GM12878 (cell line): ENCODE results near the gene DUSP10. TPM values are rescaled to one million over a fixed set of nuclear protein-coding genes. Genes with fewer than 3 reads are reported as not detected.
A peak's percentile ranks its signal among the peaks of the same experiment; 100 is the strongest.

Experiments used
- BACH1 ChIP-seq: fragments of 450-650 bp; IDR thresholded peaks from 2 replicates; pipeline ENCODE4 v1.6.1; 2017; ENCODE audit warnings: mild to moderate bottlenecking, borderline replicate concordance
- CBFB ChIP-seq: IDR thresholded peaks from 2 replicates; pipeline ENCODE4 v1.6.1; 2016; ENCODE audit warnings: antibody characterized with exemption, low read depth
- CREB1 ChIP-seq: IDR thresholded peaks from 2 replicates; pipeline ENCODE4 v1.6.1; 2012; ENCODE audit warnings: low read depth, mild to moderate bottlenecking, inconsistent platforms
- CREM ChIP-seq: IDR thresholded peaks from 2 replicates; pipeline ENCODE4 v1.6.1; 2014; ENCODE audit warnings: antibody characterized with exemption, low read depth
- ETV6 ChIP-seq, 2 experiments: fragments of 450-650 bp in 1 of 2; IDR thresholded peaks in 1 of 2; conservative IDR thresholded peaks in 1 of 2; 2 replicates each; pipeline ENCODE4 v1.6.1; 2014; ENCODE audit warnings: antibody characterized with exemption in 1 of 2, borderline replicate concordance in 1 of 2, low read depth in 1 of 2, mild to moderate bottlenecking in 1 of 2, moderate library complexity in 1 of 2
- KAT2A ChIP-seq: conservative IDR thresholded peaks from 2 replicates; pipeline ENCODE4 v1.6.1; 2011; ENCODE audit warnings: low read depth, low read length; ENCODE audit not compliant: control insufficient read depth
- LARP7 ChIP-seq: fragments of 450-650 bp; IDR thresholded peaks from 2 replicates; pipeline ENCODE4 v1.6.1; 2017; ENCODE audit warnings: mild to moderate bottlenecking
- MXI1 ChIP-seq: fragments of 150-350 bp; IDR thresholded peaks from 2 replicates; pipeline ENCODE4 v1.6.1; 2011; ENCODE audit warnings: low read depth, mild to moderate bottlenecking, inconsistent platforms, low read length, improper control_type of control experiment
- NFYB ChIP-seq: IDR thresholded peaks from 2 replicates; pipeline ENCODE4 v1.6.1; 2011; ENCODE audit warnings: low read depth, mild to moderate bottlenecking, low read length, improper control_type of control experiment, moderate library complexity; ENCODE audit not compliant: insufficient read depth
- NR2C1 ChIP-seq: fragments of 450-650 bp; IDR thresholded peaks from 2 replicates; pipeline ENCODE4 v1.6.1; 2017; ENCODE audit warnings: antibody characterized with exemption, mild to moderate bottlenecking, moderate library complexity
- PAX8 ChIP-seq: fragments of 450-650 bp; IDR thresholded peaks from 2 replicates; pipeline ENCODE4 v1.6.1; 2017; ENCODE audit warnings: mild to moderate bottlenecking, moderate library complexity
- PML ChIP-seq: IDR thresholded peaks from 2 replicates; pipeline ENCODE4 v1.6.1; 2012; ENCODE audit warnings: low read length, inconsistent platforms
- POLR2AphosphoS2 ChIP-seq: IDR thresholded peaks from 2 replicates; pipeline ENCODE4 v1.6.1; 2011; ENCODE audit warnings: low read depth, mild to moderate bottlenecking, low read length, improper control_type of control experiment, moderate library complexity
- RB1 ChIP-seq: fragments of 450-650 bp; formaldehyde crosslinking; IDR thresholded peaks from 2 replicates; pipeline ENCODE4 v1.6.1; 2017; ENCODE audit warnings: mild to moderate bottlenecking, borderline replicate concordance
- RBBP5 ChIP-seq: fragments of 200-600 bp; sonication (generic); conservative IDR thresholded peaks from 2 replicates; pipeline ENCODE4 v1.6.1; 2016
- RUNX3 ChIP-seq: IDR thresholded peaks from 2 replicates; pipeline ENCODE4 v1.6.1; 2012; ENCODE audit warnings: low read length, inconsistent platforms
- SMC3 ChIP-seq: IDR thresholded peaks from 2 replicates; pipeline ENCODE4 v1.6.1; 2011; ENCODE audit warnings: low read length, improper control_type of control experiment, borderline replicate concordance
- SP1 ChIP-seq: IDR thresholded peaks from one replicate; pipeline ENCODE4 v1.6.1; 2011; ENCODE audit warnings: low read depth, low read length
- SUZ12 ChIP-seq: fragments of 200-600 bp; sonication (generic); IDR thresholded peaks from one replicate; pipeline ENCODE4 v1.6.1; 2018; ENCODE audit warnings: antibody characterized with exemption, mild to moderate bottlenecking; ENCODE audit not compliant: unreplicated experiment
- TCF3 ChIP-seq: IDR thresholded peaks from 2 replicates; pipeline ENCODE4 v1.6.1; 2012; ENCODE audit warnings: low read depth, mild to moderate bottlenecking, low read length, borderline replicate concordance; ENCODE audit not compliant: insufficient read depth
- polyA plus RNA-seq, 11 experiments: library from polyadenylated mRNA; depleted of rRNA in 4 of 11; unstranded in 6 of 11; stranded (reverse) in 5 of 11; fragments of >200 nt; fragmentation: Nextera tagmentation in 4 of 11; fragmentation: Illumina TruSeq in 1 of 11; extraction: Ambion mirVana in 4 of 11; extraction: Trizol in 1 of 11; gene quantifications; 1 replicate in 1 of 11; 2 replicates in 10 of 11; pipeline versions ENCODE4 v1.2.1 to v1.2.3, GENCODE V29; 2011 to 2016; ENCODE audit warnings: inconsistent platforms in 2 of 11, missing spikeins in 2 of 11, low read depth in 1 of 11
- total RNA-seq, 4 experiments: library from RNA; depleted of rRNA in 3 of 4; stranded (reverse); fragments of >200 nt in 3 of 4; fragmentation: Illumina TruSeq in 1 of 4; extraction: Trizol in 1 of 4; gene quantifications; 2 replicates each; pipeline versions ENCODE4 v1.2.1 to v1.2.3, GENCODE V29; 2013 to 2021
- TF ChIP-seq, protein P1 (sequence below): IDR thresholded peaks from 2 replicates; pipeline ENCODE4 v1.6.1; 2011; ENCODE audit warnings: mild to moderate bottlenecking, low read depth, low read length, moderate library complexity; ENCODE audit not compliant: insufficient replicate concordance
- TF ChIP-seq, protein P2 (sequence below): IDR thresholded peaks from 2 replicates; pipeline ENCODE4 v1.6.1; 2012; ENCODE audit warnings: low read depth, low read length, improper control_type of control experiment
- TF ChIP-seq, protein P3 (sequence below): fragments of 450-650 bp; IDR thresholded peaks from 2 replicates; pipeline ENCODE4 v1.6.1; 2016; ENCODE audit warnings: mild to moderate bottlenecking
- TF ChIP-seq, protein P4 (sequence below): IDR thresholded peaks from 2 replicates; pipeline ENCODE4 v1.6.1; 2012; ENCODE audit warnings: mild to moderate bottlenecking, low read depth, low read length

The DUSP10 gene
- total and polyA plus RNA-seq, 10 of the 15 experiments (the other 5 are each of a cell fraction or from before 2014, with no cell fraction given) = 20.3 to 38.4 (median 27.8) TPM

DNA sequence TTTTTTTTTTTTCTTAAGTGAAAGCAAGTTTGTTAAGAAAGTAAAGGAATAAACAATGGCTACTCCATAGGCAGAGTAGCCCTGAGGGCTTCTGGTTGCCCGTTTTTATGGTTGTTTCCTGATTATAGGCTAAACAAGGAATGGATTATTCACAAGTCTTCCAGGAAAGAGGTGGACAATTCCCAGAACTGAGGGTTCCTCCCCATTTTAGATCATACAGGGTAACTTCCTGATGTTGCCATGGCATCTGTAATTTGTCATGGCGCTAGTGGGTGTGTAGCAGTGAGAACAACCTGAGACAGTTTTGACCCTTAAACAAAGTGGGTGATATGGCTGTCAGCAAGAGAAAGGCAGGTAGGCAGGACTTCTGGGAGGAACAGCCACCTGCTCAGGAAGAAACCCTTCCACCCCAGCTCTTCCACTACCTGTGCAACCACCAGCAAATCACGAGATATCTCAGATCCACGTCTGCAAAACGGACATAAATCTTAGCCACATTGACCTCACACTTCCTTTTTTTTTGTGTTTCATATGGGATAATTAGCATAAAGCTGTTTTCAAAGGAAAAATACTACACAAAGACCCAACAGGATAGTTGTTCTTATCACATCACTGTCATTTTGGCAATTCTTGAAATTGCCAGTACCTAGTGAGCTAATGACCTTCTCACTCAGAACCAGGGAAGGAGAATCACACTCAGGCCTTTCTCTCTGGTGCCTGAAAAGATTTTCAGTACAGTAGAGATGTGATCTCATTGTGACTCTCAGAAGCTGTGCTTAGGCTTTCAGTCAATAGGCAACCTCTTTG is 34.8 kb upstream of the DUSP10 start (continued):
- TF ChIP-seq, protein P1, sequence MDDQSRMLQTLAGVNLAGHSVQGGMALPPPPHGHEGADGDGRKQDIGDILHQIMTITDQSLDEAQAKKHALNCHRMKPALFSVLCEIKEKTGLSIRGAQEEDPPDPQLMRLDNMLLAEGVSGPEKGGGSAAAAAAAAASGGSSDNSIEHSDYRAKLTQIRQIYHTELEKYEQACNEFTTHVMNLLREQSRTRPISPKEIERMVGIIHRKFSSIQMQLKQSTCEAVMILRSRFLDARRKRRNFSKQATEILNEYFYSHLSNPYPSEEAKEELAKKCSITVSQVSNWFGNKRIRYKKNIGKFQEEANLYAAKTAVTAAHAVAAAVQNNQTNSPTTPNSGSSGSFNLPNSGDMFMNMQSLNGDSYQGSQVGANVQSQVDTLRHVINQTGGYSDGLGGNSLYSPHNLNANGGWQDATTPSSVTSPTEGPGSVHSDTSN = peak; percentile 42
- TF ChIP-seq RBBP5 = no peak
- TF ChIP-seq, protein P2, sequence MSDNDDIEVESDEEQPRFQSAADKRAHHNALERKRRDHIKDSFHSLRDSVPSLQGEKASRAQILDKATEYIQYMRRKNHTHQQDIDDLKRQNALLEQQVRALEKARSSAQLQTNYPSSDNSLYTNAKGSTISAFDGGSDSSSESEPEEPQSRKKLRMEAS = no peak
- peak; percentile 80 for TF ChIP-seq CREM
- no peak for TF ChIP-seq PML
- TF ChIP-seq POLR2AphosphoS2 = no peak
- TF ChIP-seq CBFB = peak; percentile 90
- TF ChIP-seq RB1 = 0 out of 2 replicates have a peak, but pooled peaks have one; percentile 60
- TF ChIP-seq, protein P3, sequence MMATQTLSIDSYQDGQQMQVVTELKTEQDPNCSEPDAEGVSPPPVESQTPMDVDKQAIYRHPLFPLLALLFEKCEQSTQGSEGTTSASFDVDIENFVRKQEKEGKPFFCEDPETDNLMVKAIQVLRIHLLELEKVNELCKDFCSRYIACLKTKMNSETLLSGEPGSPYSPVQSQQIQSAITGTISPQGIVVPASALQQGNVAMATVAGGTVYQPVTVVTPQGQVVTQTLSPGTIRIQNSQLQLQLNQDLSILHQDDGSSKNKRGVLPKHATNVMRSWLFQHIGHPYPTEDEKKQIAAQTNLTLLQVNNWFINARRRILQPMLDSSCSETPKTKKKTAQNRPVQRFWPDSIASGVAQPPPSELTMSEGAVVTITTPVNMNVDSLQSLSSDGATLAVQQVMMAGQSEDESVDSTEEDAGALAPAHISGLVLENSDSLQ = peak; percentile 55
- peak; percentile 74 for TF ChIP-seq CREB1
- no peak for TF ChIP-seq NR2C1
- TF ChIP-seq NFYB = 0 out of 2 replicates have a peak, but pooled peaks have one; percentile 15
- no peak for TF ChIP-seq SMC3
- no peak for TF ChIP-seq LARP7
- no peak for TF ChIP-seq SUZ12
- TF ChIP-seq ETV6 (conservative IDR thresholded peaks at IDR 0.05 in 1 of 2, IDR thresholded peaks at IDR 0.05 in 1 of 2; ENCODE audit: borderline replicate concordance in 1 of 2, low read depth in 1 of 2) = peak in 1 of 2 experiments; percentile 92; a peak in 2 of 4 replicates
- no peak for TF ChIP-seq PAX8
- TF ChIP-seq MXI1 = peak; percentile 58; the same call in 1 of the 2 replicates
- peak; percentile 79 for TF ChIP-seq SP1
- no peak for TF ChIP-seq KAT2A
- TF ChIP-seq, protein P4, sequence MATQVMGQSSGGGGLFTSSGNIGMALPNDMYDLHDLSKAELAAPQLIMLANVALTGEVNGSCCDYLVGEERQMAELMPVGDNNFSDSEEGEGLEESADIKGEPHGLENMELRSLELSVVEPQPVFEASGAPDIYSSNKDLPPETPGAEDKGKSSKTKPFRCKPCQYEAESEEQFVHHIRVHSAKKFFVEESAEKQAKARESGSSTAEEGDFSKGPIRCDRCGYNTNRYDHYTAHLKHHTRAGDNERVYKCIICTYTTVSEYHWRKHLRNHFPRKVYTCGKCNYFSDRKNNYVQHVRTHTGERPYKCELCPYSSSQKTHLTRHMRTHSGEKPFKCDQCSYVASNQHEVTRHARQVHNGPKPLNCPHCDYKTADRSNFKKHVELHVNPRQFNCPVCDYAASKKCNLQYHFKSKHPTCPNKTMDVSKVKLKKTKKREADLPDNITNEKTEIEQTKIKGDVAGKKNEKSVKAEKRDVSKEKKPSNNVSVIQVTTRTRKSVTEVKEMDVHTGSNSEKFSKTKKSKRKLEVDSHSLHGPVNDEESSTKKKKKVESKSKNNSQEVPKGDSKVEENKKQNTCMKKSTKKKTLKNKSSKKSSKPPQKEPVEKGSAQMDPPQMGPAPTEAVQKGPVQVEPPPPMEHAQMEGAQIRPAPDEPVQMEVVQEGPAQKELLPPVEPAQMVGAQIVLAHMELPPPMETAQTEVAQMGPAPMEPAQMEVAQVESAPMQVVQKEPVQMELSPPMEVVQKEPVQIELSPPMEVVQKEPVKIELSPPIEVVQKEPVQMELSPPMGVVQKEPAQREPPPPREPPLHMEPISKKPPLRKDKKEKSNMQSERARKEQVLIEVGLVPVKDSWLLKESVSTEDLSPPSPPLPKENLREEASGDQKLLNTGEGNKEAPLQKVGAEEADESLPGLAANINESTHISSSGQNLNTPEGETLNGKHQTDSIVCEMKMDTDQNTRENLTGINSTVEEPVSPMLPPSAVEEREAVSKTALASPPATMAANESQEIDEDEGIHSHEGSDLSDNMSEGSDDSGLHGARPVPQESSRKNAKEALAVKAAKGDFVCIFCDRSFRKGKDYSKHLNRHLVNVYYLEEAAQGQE = 0 out of 2 replicates have a peak, but pooled peaks have one; percentile 8
- no peak for TF ChIP-seq BACH1
- peak; percentile 94 for TF ChIP-seq TCF3
- peak; percentile 98 for TF ChIP-seq RUNX3
